Measurements from ENCODE around the gene CABLES2. TPM values are rescaled to one million over a fixed set of nuclear protein-coding genes. Genes with fewer than 3 reads are reported as not detected.
A peak's percentile ranks its signal among the peaks of the same experiment; 100 is the strongest.

The CABLES2 gene
- total and polyA plus RNA-seq, 9 of the 15 experiments (the other 6 are each of a cell fraction or from before 2014, with no cell fraction given), result 0.46 to 4.2 (median 1.6) TPM

- TF ChIP-seq E2F3 (CRISPR knock-in tag; IDR thresholded peaks at IDR 0.05) (no peak), SFPQ (IDR thresholded peaks at IDR 0.05; ENCODE audit: low read depth, low read length) (no peak), MGA (IDR thresholded peaks at IDR 0.05) (no peak), IFI16 (CRISPR knock-in tag; IDR thresholded peaks at IDR 0.05) (no peak), KAT7 (CRISPR knock-in tag; IDR thresholded peaks at IDR 0.05; ENCODE audit: borderline replicate concordance) (peak; percentile 89), ZNF76 (CRISPR knock-in tag; IDR thresholded peaks at IDR 0.05; ENCODE audit: borderline replicate concordance) (no peak), ATF1 (CRISPR knock-in tag; IDR thresholded peaks at IDR 0.05) (peak; percentile 57), ATF1 (tag; IDR thresholded peaks at IDR 0.05) (peak; percentile 95), SAFB2 (IDR thresholded peaks at IDR 0.05; ENCODE audit: borderline replicate concordance, low read depth, low read length, severe bottlenecking) (no peak), MTA3 (IDR thresholded peaks at IDR 0.05; ENCODE audit: borderline replicate concordance) (peak; percentile 70; the same call in 1 of the 2 replicates), ZNF766 (CRISPR knock-in tag; conservative IDR thresholded peaks at IDR 0.05) (no peak), BHLHE40 (IDR thresholded peaks at IDR 0.05; ENCODE audit: low read length) (no peak)
Observed at GRCh38 chr20:62386383-62387218, 20.5 kb downstream of the CABLES2 start, which contains the start of gene RPS21 (continued).

Data from K562 (cell line).